HepG2 (cell line): ENCODE measurements around the gene KLF7. TPM values are rescaled to one million over a fixed set of nuclear protein-coding genes. Genes with fewer than 3 reads are reported as not detected.

ENCODE experiments used
- AFF4 ChIP-seq: sonication (generic); formaldehyde crosslinking; IDR thresholded peaks from 2 replicates; pipeline ENCODE4 v1.4.0; 2020; ENCODE audit warnings: missing genetic modification reagents
- ARNTL ChIP-seq: sonication (generic); formaldehyde crosslinking; IDR thresholded peaks from 2 replicates; pipeline ENCODE4 v1.4.0; 2020; ENCODE audit warnings: mild to moderate bottlenecking, missing genetic modification reagents
- CC2D1A ChIP-seq: sonication (generic); formaldehyde crosslinking; IDR thresholded peaks from 2 replicates; pipeline ENCODE4 v1.8.1; 2023; ENCODE audit warnings: mild to moderate bottlenecking, missing genetic modification reagents
- DR1 ChIP-seq: sonication (generic); formaldehyde crosslinking; IDR thresholded peaks from 2 replicates; pipeline ENCODE4 v1.8.0; 2021; ENCODE audit warnings: mild to moderate bottlenecking, missing genetic modification reagents, inconsistent platforms
- ERF ChIP-seq: IDR thresholded peaks from 2 replicates; pipeline ENCODE4 v1.6.1; 2018; ENCODE audit warnings: missing biosample characterization, missing genetic modification reagents
- FOSL1 ChIP-seq: sonication (generic); formaldehyde crosslinking; IDR thresholded peaks from 2 replicates; pipeline ENCODE4 v1.9.0; 2021; ENCODE audit warnings: missing genetic modification reagents, borderline replicate concordance
- GTF2F1 ChIP-seq: fragments of 150-350 bp; IDR thresholded peaks from 2 replicates; pipeline ENCODE4 v1.6.1; 2014; ENCODE audit warnings: low read length
- HNRNPL ChIP-seq: fragments of 200-400 bp; formaldehyde crosslinking; IDR thresholded peaks from 2 replicates; pipeline ENCODE4 v1.6.1; 2017; ENCODE audit warnings: mild to moderate bottlenecking, low read depth, low read length
- MAFK ChIP-seq, 2 experiments: IDR thresholded peaks in 1 of 2; conservative IDR thresholded peaks in 1 of 2; 2 replicates each; pipeline ENCODE4 v1.6.1; 2011; ENCODE audit warnings: improper control_type of control experiment in 2 of 2, low read length in 2 of 2
- PHF8 ChIP-seq: sonication (generic); formaldehyde crosslinking; IDR thresholded peaks from 2 replicates; pipeline ENCODE4 v1.5.0; 2020; ENCODE audit warnings: missing genetic modification reagents
- POGZ ChIP-seq: sonication (generic); formaldehyde crosslinking; IDR thresholded peaks from 2 replicates; pipeline ENCODE4 v1.4.0; 2020; ENCODE audit warnings: mild to moderate bottlenecking, missing genetic modification reagents
- SOX13 ChIP-seq, 3 experiments: fragments of 450-650 bp in 1 of 3; sonication (generic) in 1 of 3; formaldehyde crosslinking in 1 of 3; IDR thresholded peaks in 2 of 3; conservative IDR thresholded peaks in 1 of 3; 2 replicates each; pipeline versions ENCODE4 v1.5.0 to v1.6.1; 2016 to 2020; ENCODE audit warnings: antibody characterized with exemption in 1 of 3, mild to moderate bottlenecking in 1 of 3, missing compliant biosample characterization in 1 of 3, missing genetic modification reagents in 1 of 3, moderate library complexity in 1 of 3
- SRSF1 ChIP-seq: fragments of 200-400 bp; formaldehyde crosslinking; optimal IDR thresholded peaks from 2 replicates; pipeline ENCODE3; 2017; ENCODE audit warnings: mild to moderate bottlenecking, low read depth, low read length, moderate library complexity
- TOE1 ChIP-seq: sonication (generic); formaldehyde crosslinking; IDR thresholded peaks from 2 replicates; pipeline ENCODE4 v1.4.0; 2020; ENCODE audit warnings: mild to moderate bottlenecking, missing genetic modification reagents
- ZBTB21 ChIP-seq: sonication (generic); formaldehyde crosslinking; IDR thresholded peaks from 2 replicates; pipeline ENCODE4 v1.4.0; 2020; ENCODE audit warnings: missing genetic modification reagents
- ZMAT3 ChIP-seq: sonication (generic); formaldehyde crosslinking; conservative IDR thresholded peaks from 2 replicates; pipeline ENCODE4 v1.7.0; 2021; ENCODE audit warnings: missing genetic modification reagents
- ZNF331 ChIP-seq: sonication (generic); formaldehyde crosslinking; IDR thresholded peaks from 2 replicates; pipeline ENCODE4 v1.4.0; 2020; ENCODE audit warnings: missing genetic modification reagents
- ZSCAN21 ChIP-seq: sonication (generic); formaldehyde crosslinking; IDR thresholded peaks from 2 replicates; pipeline ENCODE4 v1.8.0; 2022; ENCODE audit warnings: mild to moderate bottlenecking, missing genetic modification reagents, moderate library complexity, borderline replicate concordance
- ZSCAN9 ChIP-seq: IDR thresholded peaks from 2 replicates; pipeline ENCODE4 v1.6.1; 2016; ENCODE audit warnings: borderline replicate concordance
- polyA plus RNA-seq, 8 experiments: library from polyadenylated mRNA; depleted of rRNA in 3 of 8; stranded (reverse) in 7 of 8; unstranded in 1 of 8; fragments of >200 nt; fragmentation: Illumina TruSeq in 4 of 8; extraction: Trizol in 4 of 8; gene quantifications; 2 replicates each; pipeline versions ENCODE4 v1.2.1 to v1.2.3, GENCODE V29; 2011 to 2016; ENCODE audit warnings: low read depth in 4 of 8, missing spikeins in 1 of 8, mixed read lengths in 1 of 8; ENCODE audit not compliant: insufficient read depth in 1 of 8
- total RNA-seq, 5 experiments: library from RNA; depleted of rRNA; stranded (reverse); fragments of >200 nt; fragmentation: Illumina TruSeq; extraction: Trizol; gene quantifications; 2 replicates each; pipeline ENCODE4 v1.2.3, GENCODE V29; 2016; ENCODE audit warnings: low read depth in 1 of 5
- TF ChIP-seq, protein P1 (sequence below): sonication (generic); formaldehyde crosslinking; conservative IDR thresholded peaks from 2 replicates; pipeline ENCODE4 v1.4.0; 2020; ENCODE audit warnings: mild to moderate bottlenecking, missing genetic modification reagents, moderate library complexity
- TF ChIP-seq, protein P2 (sequence below): sonication (generic); formaldehyde crosslinking; IDR thresholded peaks from 2 replicates; pipeline ENCODE4 v1.8.0; 2022; ENCODE audit warnings: mild to moderate bottlenecking, missing genetic modification reagents, borderline replicate concordance

KLF7 gene
- total and polyA plus RNA-seq, 2 of the 13 experiments (the other 11 are each of a cell fraction or from before 2014, with no cell fraction given), result 2.6 to 5.4 TPM

GRCh38 chr2:207166349-207167098 is 776 bp upstream of the KLF7 start (continued):
- TF ChIP-seq, protein P1, sequence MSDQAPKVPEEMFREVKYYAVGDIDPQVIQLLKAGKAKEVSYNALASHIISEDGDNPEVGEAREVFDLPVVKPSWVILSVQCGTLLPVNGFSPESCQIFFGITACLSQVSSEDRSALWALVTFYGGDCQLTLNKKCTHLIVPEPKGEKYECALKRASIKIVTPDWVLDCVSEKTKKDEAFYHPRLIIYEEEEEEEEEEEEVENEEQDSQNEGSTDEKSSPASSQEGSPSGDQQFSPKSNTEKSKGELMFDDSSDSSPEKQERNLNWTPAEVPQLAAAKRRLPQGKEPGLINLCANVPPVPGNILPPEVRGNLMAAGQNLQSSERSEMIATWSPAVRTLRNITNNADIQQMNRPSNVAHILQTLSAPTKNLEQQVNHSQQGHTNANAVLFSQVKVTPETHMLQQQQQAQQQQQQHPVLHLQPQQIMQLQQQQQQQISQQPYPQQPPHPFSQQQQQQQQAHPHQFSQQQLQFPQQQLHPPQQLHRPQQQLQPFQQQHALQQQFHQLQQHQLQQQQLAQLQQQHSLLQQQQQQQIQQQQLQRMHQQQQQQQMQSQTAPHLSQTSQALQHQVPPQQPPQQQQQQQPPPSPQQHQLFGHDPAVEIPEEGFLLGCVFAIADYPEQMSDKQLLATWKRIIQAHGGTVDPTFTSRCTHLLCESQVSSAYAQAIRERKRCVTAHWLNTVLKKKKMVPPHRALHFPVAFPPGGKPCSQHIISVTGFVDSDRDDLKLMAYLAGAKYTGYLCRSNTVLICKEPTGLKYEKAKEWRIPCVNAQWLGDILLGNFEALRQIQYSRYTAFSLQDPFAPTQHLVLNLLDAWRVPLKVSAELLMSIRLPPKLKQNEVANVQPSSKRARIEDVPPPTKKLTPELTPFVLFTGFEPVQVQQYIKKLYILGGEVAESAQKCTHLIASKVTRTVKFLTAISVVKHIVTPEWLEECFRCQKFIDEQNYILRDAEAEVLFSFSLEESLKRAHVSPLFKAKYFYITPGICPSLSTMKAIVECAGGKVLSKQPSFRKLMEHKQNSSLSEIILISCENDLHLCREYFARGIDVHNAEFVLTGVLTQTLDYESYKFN, result peak; percentile 41; the same call in 1 of the 2 replicates
- no peak for TF ChIP-seq HNRNPL
- TF ChIP-seq, protein P2, sequence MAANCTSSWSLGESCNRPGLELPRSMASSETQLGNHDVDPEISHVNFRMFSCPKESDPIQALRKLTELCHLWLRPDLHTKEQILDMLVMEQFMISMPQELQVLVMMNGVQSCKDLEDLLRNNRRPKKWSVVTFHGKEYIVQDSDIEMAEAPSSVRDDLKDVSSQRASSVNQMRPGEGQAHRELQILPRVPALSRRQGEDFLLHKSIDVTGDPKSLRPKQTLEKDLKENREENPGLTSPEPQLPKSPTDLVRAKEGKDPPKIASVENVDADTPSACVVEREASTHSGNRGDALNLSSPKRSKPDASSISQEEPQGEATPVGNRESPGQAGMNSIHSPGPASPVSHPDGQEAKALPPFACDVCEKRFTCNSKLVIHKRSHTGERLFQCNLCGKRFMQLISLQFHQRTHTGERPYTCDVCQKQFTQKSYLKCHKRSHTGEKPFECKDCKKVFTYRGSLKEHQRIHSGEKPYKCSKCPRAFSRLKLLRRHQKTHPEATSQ (CRISPR knock-in tag), result 0 out of 2 replicates have a peak, but pooled peaks have one; percentile 40
- no peak for TF ChIP-seq AFF4 (CRISPR knock-in tag)
- no peak for TF ChIP-seq ZBTB21
- TF ChIP-seq SOX13 (IDR thresholded peaks at IDR 0.05), result no peak
- TF ChIP-seq SOX13 (CRISPR knock-in tag; conservative IDR thresholded peaks at IDR 0.05 in 1 of 2, IDR thresholded peaks at IDR 0.05 in 1 of 2), result peak; percentile 50 to 89; a peak in 2 of 4 replicates
- peak; percentile 73; the same call in 1 of the 2 replicates for TF ChIP-seq GTF2F1
- TF ChIP-seq PHF8 (CRISPR knock-in tag), result peak; percentile 54; the same call in 1 of the 2 replicates
- TF ChIP-seq TOE1 (CRISPR knock-in tag), result no peak
- 0 out of 2 replicates have a peak, but pooled peaks have one; percentile 25 for TF ChIP-seq ARNTL (CRISPR knock-in tag)
- TF ChIP-seq ZNF331 (CRISPR knock-in tag), result no peak
- 0 out of 2 replicates have a peak, but pooled peaks have one; percentile 11 for TF ChIP-seq ERF (CRISPR knock-in tag)
- TF ChIP-seq DR1 (CRISPR knock-in tag), result peak; percentile 95
- no peak for TF ChIP-seq ZSCAN21 (CRISPR knock-in tag)
- 0 out of 2 replicates have a peak, but pooled peaks have one; percentile 67 for TF ChIP-seq CC2D1A (CRISPR knock-in tag)
- TF ChIP-seq FOSL1 (CRISPR knock-in tag), result no peak
- no peak for TF ChIP-seq ZMAT3 (CRISPR knock-in tag)
- TF ChIP-seq POGZ (CRISPR knock-in tag), result peak; percentile 13; the same call in 1 of the 2 replicates
- TF ChIP-seq SRSF1, result no peak
- peak; percentile 22; the same call in 1 of the 2 replicates for TF ChIP-seq ZSCAN9 (CRISPR knock-in tag)
- no peak for TF ChIP-seq MAFK (conservative IDR thresholded peaks at IDR 0.05 in 1 of 2, IDR thresholded peaks at IDR 0.05 in 1 of 2; ENCODE audit: low read length in 2 of 2)
